HepG2 (cell line): ENCODE results near the gene POC1A. TPM values are rescaled to one million over a fixed set of nuclear protein-coding genes. Genes with fewer than 3 reads are reported as not detected.
A peak's percentile ranks its signal among the peaks of the same experiment; 100 is the strongest.

Experiments used
- CHCHD3 ChIP-seq: sonication (generic); formaldehyde crosslinking; IDR thresholded peaks from 2 replicates; pipeline ENCODE4 v1.8.0; 2022; ENCODE audit warnings: mild to moderate bottlenecking, missing genetic modification reagents, moderate library complexity
- ELF1 ChIP-seq: sonication (generic); formaldehyde crosslinking; IDR thresholded peaks from 2 replicates; pipeline ENCODE4 v1.4.0; 2020; ENCODE audit warnings: missing genetic modification reagents
- HMGXB3 ChIP-seq: sonication (generic); formaldehyde crosslinking; IDR thresholded peaks from 2 replicates; pipeline ENCODE4 v1.4.0; 2020; ENCODE audit warnings: missing genetic modification reagents, borderline replicate concordance
- IRF1 ChIP-seq: sonication (generic); formaldehyde crosslinking; IDR thresholded peaks from 2 replicates; pipeline ENCODE4 v1.4.0; 2020; ENCODE audit warnings: low read depth, mild to moderate bottlenecking, missing genetic modification reagents
- KDM2A ChIP-seq: sonication (generic); formaldehyde crosslinking; IDR thresholded peaks from 2 replicates; pipeline ENCODE4 v1.4.0; 2020; ENCODE audit warnings: low read depth, missing genetic modification reagents, borderline replicate concordance
- KMT2B ChIP-seq: IDR thresholded peaks from 2 replicates; pipeline ENCODE4 v1.6.1; 2016; ENCODE audit warnings: missing genetic modification reagents, missing compliant biosample characterization
- MXD3 ChIP-seq: IDR thresholded peaks from 2 replicates; pipeline ENCODE4 v1.6.1; 2016; ENCODE audit warnings: mild to moderate bottlenecking, missing biosample characterization, missing genetic modification reagents
- NFRKB ChIP-seq: fragments of 450-650 bp; IDR thresholded peaks from 2 replicates; pipeline ENCODE4 v1.6.1; 2017
- POLR2AphosphoS2 ChIP-seq: IDR thresholded peaks from 2 replicates; pipeline ENCODE4 v1.6.1; 2011; ENCODE audit warnings: low read depth, low read length, improper control_type of control experiment
- PRPF4 ChIP-seq: fragments of 200-400 bp; formaldehyde crosslinking; IDR thresholded peaks from 2 replicates; pipeline ENCODE4 v1.6.1; 2016; ENCODE audit warnings: low read length, low read depth; ENCODE audit not compliant: poor library complexity, severe bottlenecking
- RBM22 ChIP-seq: fragments of 200-400 bp; formaldehyde crosslinking; optimal IDR thresholded peaks from 2 replicates; pipeline ENCODE3; 2017; ENCODE audit warnings: mild to moderate bottlenecking, low read length, moderate library complexity
- RXRA ChIP-seq: sonication (generic); formaldehyde crosslinking; IDR thresholded peaks from 2 replicates; pipeline ENCODE4 v1.5.1; 2020; ENCODE audit warnings: missing genetic modification reagents
- SRF ChIP-seq: IDR thresholded peaks from 2 replicates; pipeline ENCODE4 v1.6.1; 2011; ENCODE audit warnings: mild to moderate bottlenecking, low read depth, low read length, moderate library complexity
- ZBTB7B ChIP-seq: sonication (generic); formaldehyde crosslinking; IDR thresholded peaks from 2 replicates; pipeline ENCODE4 v1.4.0; 2020; ENCODE audit warnings: missing genetic modification reagents
- ZMYM4 ChIP-seq: sonication (generic); formaldehyde crosslinking; IDR thresholded peaks from 2 replicates; pipeline ENCODE4 v1.8.1; 2023; ENCODE audit warnings: mild to moderate bottlenecking, missing genetic modification reagents
- ZNF382 ChIP-seq: sonication (generic); formaldehyde crosslinking; IDR thresholded peaks from 2 replicates; pipeline ENCODE4 v1.5.0; 2020; ENCODE audit warnings: missing genetic modification reagents, mild to moderate bottlenecking, borderline replicate concordance
- ZNF687 ChIP-seq: sonication (generic); formaldehyde crosslinking; IDR thresholded peaks from 2 replicates; pipeline ENCODE4 v1.5.1; 2020; ENCODE audit warnings: mild to moderate bottlenecking, missing genetic modification reagents, moderate library complexity
- ZNF737 ChIP-seq: sonication (generic); formaldehyde crosslinking; IDR thresholded peaks from 2 replicates; pipeline ENCODE4 v1.5.0; 2020; ENCODE audit warnings: missing genetic modification reagents, mild to moderate bottlenecking, borderline replicate concordance
- ZSCAN9 ChIP-seq: IDR thresholded peaks from 2 replicates; pipeline ENCODE4 v1.6.1; 2016; ENCODE audit warnings: borderline replicate concordance
- polyA plus RNA-seq, 8 experiments: library from polyadenylated mRNA; depleted of rRNA in 3 of 8; stranded (reverse) in 7 of 8; unstranded in 1 of 8; fragments of >200 nt; fragmentation: Illumina TruSeq in 4 of 8; extraction: Trizol in 4 of 8; gene quantifications; 2 replicates each; pipeline versions ENCODE4 v1.2.1 to v1.2.3, GENCODE V29; 2011 to 2016; ENCODE audit warnings: low read depth in 4 of 8, missing spikeins in 1 of 8, mixed read lengths in 1 of 8; ENCODE audit not compliant: insufficient read depth in 1 of 8
- total RNA-seq, 5 experiments: library from RNA; depleted of rRNA; stranded (reverse); fragments of >200 nt; fragmentation: Illumina TruSeq; extraction: Trizol; gene quantifications; 2 replicates each; pipeline ENCODE4 v1.2.3, GENCODE V29; 2016; ENCODE audit warnings: low read depth in 1 of 5

Gene POC1A
- total and polyA plus RNA-seq, 2 of the 13 experiments (the other 11 are each of a cell fraction or from before 2014, with no cell fraction given) = 14.6 to 20.0 TPM

- TF ChIP-seq KDM2A (CRISPR knock-in tag) = peak; percentile 48; the same call in 1 of the 2 replicates
- TF ChIP-seq MXD3 (CRISPR knock-in tag) = peak; percentile 29; the same call in 1 of the 2 replicates
- no peak for TF ChIP-seq ZBTB7B
- no peak for TF ChIP-seq NFRKB
- TF ChIP-seq POLR2AphosphoS2 = no peak
- TF ChIP-seq HMGXB3 (CRISPR knock-in tag) = peak; percentile 68; the same call in 1 of the 2 replicates
- TF ChIP-seq SRF = no peak
- no peak for TF ChIP-seq ELF1
- TF ChIP-seq RBM22 = no peak
- no peak for TF ChIP-seq PRPF4
- peak; percentile 61; the same call in 1 of the 2 replicates for TF ChIP-seq ZSCAN9 (CRISPR knock-in tag)
- peak; percentile 54; the same call in 1 of the 2 replicates for TF ChIP-seq RXRA (CRISPR knock-in tag)
- TF ChIP-seq IRF1 (CRISPR knock-in tag) = no peak
- TF ChIP-seq KMT2B (CRISPR knock-in tag) = no peak
- no peak for TF ChIP-seq ZMYM4
- peak; percentile 61 for TF ChIP-seq ZNF687 (CRISPR knock-in tag)
- no peak for TF ChIP-seq ZNF382 (CRISPR knock-in tag)
- no peak for TF ChIP-seq CHCHD3 (CRISPR knock-in tag)
- no peak for TF ChIP-seq ZNF737 (CRISPR knock-in tag)
Measured at GRCh38 chr3:52123106-52123725, 31.0 kb downstream of the POC1A start (continued).
